GM12891 (cell line): ENCODE results near the gene TMEM121B.

Experiments used
- DNase-seq: peaks from one replicate; pipeline ENCODE4 v3.0.0; 2011; ENCODE audit warnings: low spot score; ENCODE audit not compliant: insufficient read length
- FAIRE-seq: peaks from 2 replicates; lab custom pipeline; 2011; peaks lifted over from hg19 to GRCh38; lab: Jason Lieb, UNC
- PAX5 ChIP-seq: IDR thresholded peaks from 2 replicates; pipeline ENCODE4 v1.6.1; 2011; ENCODE audit warnings: low read length, moderate library complexity, mild to moderate bottlenecking; ENCODE audit not compliant: insufficient read depth, severe bottlenecking
- POLR2A ChIP-seq: IDR thresholded peaks from 2 replicates; pipeline ENCODE4 v1.6.1; 2011; ENCODE audit warnings: low read depth, low read length, control low read depth
- POLR2AphosphoS5 ChIP-seq: IDR thresholded peaks from 2 replicates; pipeline ENCODE4 v1.6.1; 2011; ENCODE audit warnings: low read depth, low read length, control low read depth
- POU2F2 ChIP-seq: IDR thresholded peaks from 2 replicates; pipeline ENCODE4 v1.6.1; 2011; ENCODE audit warnings: low read depth, mild to moderate bottlenecking, control low read depth, low read length, moderate library complexity
- SPI1 ChIP-seq: IDR thresholded peaks from 2 replicates; pipeline ENCODE4 v1.6.1; 2011; ENCODE audit warnings: low read depth, low read length, control low read depth
- TAF1 ChIP-seq: IDR thresholded peaks from 2 replicates; pipeline ENCODE4 v1.6.1; 2011; ENCODE audit warnings: low read depth, low read length, control low read depth

TMEM121B gene

GRCh38 chr22:17138513-17138912, 17.4 kb upstream of the TMEM121B start:
- DNase-seq (no peak), FAIRE-seq (no peak)
- TF ChIP-seq POLR2A (no peak), SPI1 (no peak), POLR2AphosphoS5 (no peak), TAF1 (no peak), PAX5 (no peak), POU2F2 (no peak)

DNA sequence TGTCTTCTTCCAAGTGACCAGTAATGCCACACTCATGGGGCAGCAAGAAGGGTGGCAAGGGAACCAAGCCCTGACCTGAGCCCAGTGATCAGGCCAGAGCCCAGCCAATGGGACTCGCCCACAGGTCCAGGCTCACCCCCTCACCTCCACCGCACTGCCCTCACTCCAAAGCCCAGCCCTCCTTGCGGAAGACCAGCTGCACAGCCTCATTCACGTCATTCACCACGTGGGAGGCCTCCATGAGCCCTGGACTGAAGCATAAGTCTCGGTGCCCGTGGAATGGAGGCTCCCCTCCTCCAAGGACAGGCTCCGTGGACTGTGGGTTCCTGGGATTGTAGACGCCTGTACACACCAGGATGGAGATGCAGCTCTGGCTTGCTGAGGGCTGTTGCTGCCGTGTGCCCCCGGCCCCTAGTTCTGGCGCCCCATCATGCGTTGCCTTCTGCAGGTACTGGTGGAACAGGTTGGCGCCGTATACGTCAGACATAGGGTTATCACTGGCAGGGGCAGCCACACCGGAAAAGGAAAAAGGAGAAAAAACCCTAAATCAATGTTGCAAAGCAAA, 16.8 kb upstream of the TMEM121B start:
- DNase-seq, result no peak
- no peak for TF ChIP-seq PAX5
- TF ChIP-seq POU2F2, result no peak
- no peak for TF ChIP-seq SPI1
- no peak for TF ChIP-seq POLR2A
- TF ChIP-seq TAF1, result no peak
- TF ChIP-seq POLR2AphosphoS5, result no peak
- no peak for FAIRE-seq

DNA sequence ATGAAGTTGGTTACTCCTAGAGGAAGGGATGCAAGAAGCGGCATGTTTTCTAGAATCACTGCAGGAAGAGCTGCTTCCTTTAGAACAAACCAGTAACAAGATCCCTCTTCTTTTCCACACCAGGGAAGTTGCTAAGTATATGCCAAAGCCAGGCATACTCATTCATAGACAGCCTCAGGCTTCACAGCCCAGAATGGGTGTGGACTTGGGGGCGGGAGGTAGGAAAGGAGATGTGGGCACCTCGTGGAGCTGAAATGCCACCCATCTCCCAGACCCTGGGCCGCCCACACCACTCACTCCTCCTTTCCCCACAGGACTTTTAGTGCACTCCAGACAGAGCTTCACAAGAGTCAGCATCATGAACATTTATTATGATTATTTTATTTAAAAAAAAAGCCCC, 16.0 kb upstream of the TMEM121B start:
- TF ChIP-seq POLR2AphosphoS5, result no peak
- no peak for TF ChIP-seq POLR2A
- TF ChIP-seq PAX5, result no peak
- no peak for TF ChIP-seq TAF1
- no peak for TF ChIP-seq POU2F2
- no peak for TF ChIP-seq SPI1
- FAIRE-seq (no peak), DNase-seq (no peak)

DNA sequence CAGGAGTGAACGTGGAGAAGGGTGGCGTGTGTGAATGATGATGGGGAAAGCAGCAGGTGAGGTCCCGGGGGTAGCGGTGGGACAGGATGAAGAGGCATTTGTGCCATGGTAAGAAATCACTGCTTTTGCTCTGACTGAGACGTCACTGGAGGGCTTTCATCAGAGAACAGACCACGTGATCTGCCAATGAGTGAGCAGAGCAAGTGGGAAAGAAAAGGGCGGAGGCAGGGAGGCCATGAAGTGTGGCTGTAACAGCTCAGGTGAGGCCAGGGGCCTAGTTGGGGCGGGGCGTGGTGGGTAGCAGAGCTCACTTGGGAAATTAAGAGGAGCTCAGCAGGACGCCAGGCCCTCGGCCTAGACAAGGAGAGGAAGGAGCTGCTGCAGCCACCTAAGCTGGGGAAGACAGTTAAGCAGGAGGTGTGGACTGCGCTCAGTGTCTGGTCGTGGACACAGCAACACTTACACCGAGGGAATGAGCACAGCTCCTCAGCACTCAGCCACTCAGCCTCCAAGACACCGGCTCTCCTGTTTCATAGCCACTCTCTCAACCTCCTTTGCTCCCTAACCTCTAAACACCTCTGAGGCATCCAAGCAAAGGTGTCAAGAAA, 14.1 kb upstream of the TMEM121B start:
- FAIRE-seq, result no peak
- no peak for TF ChIP-seq POLR2AphosphoS5
- TF ChIP-seq POU2F2, result no peak
- no peak for TF ChIP-seq PAX5
- no peak for TF ChIP-seq SPI1
- no peak for TF ChIP-seq TAF1
- no peak for TF ChIP-seq POLR2A
- no peak for DNase-seq

DNA sequence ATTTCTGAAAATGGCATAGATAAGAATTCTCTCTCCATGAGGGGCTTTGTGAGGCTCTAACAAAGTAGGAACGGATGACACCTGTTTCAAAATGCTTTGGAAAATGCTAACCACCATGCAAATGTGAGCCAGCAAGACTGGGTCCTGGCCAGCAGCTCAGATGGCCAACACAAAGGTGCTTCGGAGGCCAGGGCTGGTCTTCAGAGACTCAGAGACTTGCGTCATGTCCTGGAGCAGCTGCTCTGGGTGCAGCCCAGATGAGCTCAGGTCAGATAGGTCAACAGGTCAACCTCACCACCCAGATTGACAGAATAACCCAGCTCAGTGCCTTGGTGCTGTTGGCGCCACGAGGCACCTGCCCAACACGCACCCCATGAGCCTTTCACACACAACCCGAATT, 12.0 kb upstream of the TMEM121B start:
- FAIRE-seq, result no peak
- TF ChIP-seq PAX5 (no peak), TAF1 (no peak), SPI1 (no peak)
- DNase-seq, result no peak

- DNase-seq (no peak), FAIRE-seq (no peak)
These were observed 11.0 kb upstream of the TMEM121B start for GRCh38 chr22:17132112-17132511.

GRCh38 chr22:17131686-17132085, 10.5 kb upstream of the TMEM121B start:
- DNase-seq (no peak), FAIRE-seq (no peak)
- TF ChIP-seq PAX5 (no peak), POLR2AphosphoS5 (no peak), TAF1 (no peak)

More at GRCh38 chr22:17132112-17132511, 11.0 kb upstream of the TMEM121B start:
- TF ChIP-seq POLR2AphosphoS5, result no peak
- TF ChIP-seq SPI1, result no peak
- TF ChIP-seq POU2F2, result no peak
- no peak for TF ChIP-seq POLR2A
- TF ChIP-seq PAX5, result no peak
- TF ChIP-seq TAF1, result no peak

- FAIRE-seq (no peak), DNase-seq (no peak)
- TF ChIP-seq POLR2A, result no peak
- no peak for TF ChIP-seq POU2F2
- TF ChIP-seq POLR2AphosphoS5, result no peak
- no peak for TF ChIP-seq PAX5
- TF ChIP-seq SPI1, result no peak
- no peak for TF ChIP-seq TAF1
These were observed 9.0 kb upstream of the TMEM121B start for GRCh38 chr22:17130199-17130598.

GRCh38 chr22:17120711-17121232, 388 bp downstream of the TMEM121B start:
- DNase-seq, result no peak
- FAIRE-seq, result no peak
- TF ChIP-seq POLR2AphosphoS5 (no peak), PAX5 (no peak), POU2F2 (no peak), POLR2A (no peak), SPI1 (no peak), TAF1 (no peak)

- DNase-seq (peak; percentile 54), FAIRE-seq (peak; percentile 58)
- TF ChIP-seq PAX5 (no peak), POLR2A (no peak), TAF1 (no peak), POLR2AphosphoS5 (no peak), POU2F2 (no peak), SPI1 (no peak)
These were observed 879 bp downstream of the TMEM121B start for GRCh38 chr22:17120281-17120680.
